ENCODE results near the gene CACNA2D2.

- TF ChIP-seq, protein P1, sequence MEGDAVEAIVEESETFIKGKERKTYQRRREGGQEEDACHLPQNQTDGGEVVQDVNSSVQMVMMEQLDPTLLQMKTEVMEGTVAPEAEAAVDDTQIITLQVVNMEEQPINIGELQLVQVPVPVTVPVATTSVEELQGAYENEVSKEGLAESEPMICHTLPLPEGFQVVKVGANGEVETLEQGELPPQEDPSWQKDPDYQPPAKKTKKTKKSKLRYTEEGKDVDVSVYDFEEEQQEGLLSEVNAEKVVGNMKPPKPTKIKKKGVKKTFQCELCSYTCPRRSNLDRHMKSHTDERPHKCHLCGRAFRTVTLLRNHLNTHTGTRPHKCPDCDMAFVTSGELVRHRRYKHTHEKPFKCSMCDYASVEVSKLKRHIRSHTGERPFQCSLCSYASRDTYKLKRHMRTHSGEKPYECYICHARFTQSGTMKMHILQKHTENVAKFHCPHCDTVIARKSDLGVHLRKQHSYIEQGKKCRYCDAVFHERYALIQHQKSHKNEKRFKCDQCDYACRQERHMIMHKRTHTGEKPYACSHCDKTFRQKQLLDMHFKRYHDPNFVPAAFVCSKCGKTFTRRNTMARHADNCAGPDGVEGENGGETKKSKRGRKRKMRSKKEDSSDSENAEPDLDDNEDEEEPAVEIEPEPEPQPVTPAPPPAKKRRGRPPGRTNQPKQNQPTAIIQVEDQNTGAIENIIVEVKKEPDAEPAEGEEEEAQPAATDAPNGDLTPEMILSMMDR (IDR thresholded peaks at IDR 0.05; ENCODE audit: poor library complexity): no peak
- no peak for TF ChIP-seq EZH2 (IDR thresholded peaks at IDR 0.05; ENCODE audit: borderline replicate concordance)
Observed at GRCh38 chr3:50331364-50331907, 172.0 kb downstream of the CACNA2D2 start.
